Bone marrow (tissue), 2 donors: ENCODE data around the gene C2orf74.

Experiments
- DNase-seq, 2 donors: peaks; one replicate each; lab custom pipeline; 2025; lab: John Stamatoyannopoulos, UW

Gene C2orf74

GRCh38 chr2:61214171-61214570 is 52.2 kb downstream of the C2orf74 start:
- DNase-seq = no peak
